B cell (primary cell): ENCODE measurements around the gene KDM5C. TPM values are rescaled to one million over a fixed set of nuclear protein-coding genes. Genes with fewer than 3 reads are reported as not detected.

Experiments
- ATAC-seq: fragments of 200-7000 bp; cut with Tn5 transposase; one replicate; pipeline ENCODE4 v1.10.0; 2021; ENCODE audit warnings: low read depth, mild to moderate bottlenecking, moderate number of reproducible peaks, moderate library complexity
- CTCF ChIA-PET: fragments of 350-600 bp; sonication (Branson Sonifier 250); formaldehyde crosslinking; loops from one replicate; lab custom pipeline; 2021; ENCODE audit warnings: antibody characterized with exemption, inconsistent platforms; lab: Charles Lee
- POLR2A ChIA-PET: fragments of 350-600 bp; sonication (Branson Sonifier 250); formaldehyde crosslinking; loops from one replicate; lab custom pipeline; 2021; ENCODE audit warnings: antibody characterized with exemption; lab: Charles Lee
- DNase-seq: peaks from one replicate; pipeline ENCODE4 v3.0.0; 2013
- H2AFZ ChIP-seq: 2 replicates; pipeline ENCODE4 v1.6.1; 2012; ENCODE audit warnings: mild to moderate bottlenecking, low read depth, low read length; ENCODE audit not compliant: insufficient read depth, poor library complexity, severe bottlenecking
- H3K27ac ChIP-seq, 2 donors: 1 replicate in 1 of 2; 2 replicates in 1 of 2; pipeline ENCODE4 v1.5.1; 2012 to 2013; ENCODE audit warnings: low read length in 2 of 2, mild to moderate bottlenecking in 2 of 2, moderate library complexity in 1 of 2
- H3K27me3 ChIP-seq, 4 experiments: fragments of 200-600 bp in 1 of 4; sonication (generic) in 1 of 4; replicated peaks in 1 of 4; 1 replicate in 2 of 4; 2 replicates in 2 of 4; pipeline versions ENCODE4 v1.6.1 to v1.7.0; 2013 to 2016; ENCODE audit warnings: low read length in 3 of 4, mild to moderate bottlenecking in 2 of 4, mixed read lengths in 1 of 4, moderate library complexity in 1 of 4; ENCODE audit not compliant: insufficient read depth in 4 of 4, control insufficient read depth in 3 of 4; ENCODE audit errors: control extremely low read depth in 1 of 4
- H3K36me3 ChIP-seq, 2 experiments: replicated peaks in 1 of 2; 1 replicate in 1 of 2; 2 replicates in 1 of 2; pipeline versions ENCODE4 v1.6.1 to v1.7.1; 2013; ENCODE audit warnings: low read length in 1 of 2; ENCODE audit not compliant: insufficient read depth in 2 of 2, control insufficient read depth in 1 of 2; ENCODE audit errors: control extremely low read depth in 1 of 2, extremely low read depth in 1 of 2
- H3K4me1 ChIP-seq, 2 donors: fragments of 200-600 bp in 1 of 2; sonication (generic) in 1 of 2; 1 replicate in 1 of 2; 2 replicates in 1 of 2; pipeline versions ENCODE4 v1.5.1 to v1.6.1; 2013 to 2017; ENCODE audit warnings: low read length in 2 of 2; ENCODE audit not compliant: control insufficient read depth in 2 of 2, insufficient read depth in 2 of 2
- H3K4me2 ChIP-seq: replicated peaks from 2 replicates; pipeline ENCODE3; 2012; ENCODE audit warnings: mild to moderate bottlenecking, low read depth, low read length; ENCODE audit not compliant: poor library complexity, severe bottlenecking
- H3K4me3 ChIP-seq, 5 experiments: fragments of 200-600 bp in 1 of 5; sonication (generic) in 1 of 5; 1 replicate in 3 of 5; 2 replicates in 2 of 5; pipeline versions ENCODE4 v1.5.1 to v1.7.0; 2011 to 2016; ENCODE audit warnings: low read length in 4 of 5, mild to moderate bottlenecking in 4 of 5, low read depth in 2 of 5, control low read depth in 1 of 5, moderate library complexity in 1 of 5; ENCODE audit not compliant: insufficient read depth in 1 of 5; ENCODE audit errors: control extremely low read depth in 1 of 5, extremely low read depth in 1 of 5
- H3K79me2 ChIP-seq: fragments of 200-600 bp; sonication (generic); one replicate; pipeline ENCODE4 v1.6.0; 2016; ENCODE audit warnings: low read length; ENCODE audit not compliant: control insufficient read depth, insufficient read depth
- H3K9ac ChIP-seq: fragments of 200-600 bp; sonication (generic); 2 replicates; pipeline ENCODE4 v1.6.1; 2017; ENCODE audit warnings: mild to moderate bottlenecking, low read length, moderate library complexity
- H3K9me3 ChIP-seq, 3 donors: one replicate each; pipeline versions ENCODE4 v1.6.1 to v1.7.1; 2013; ENCODE audit warnings: low read length in 2 of 3; ENCODE audit not compliant: control insufficient read depth in 2 of 3, insufficient read depth in 1 of 3; ENCODE audit errors: control extremely low read depth in 1 of 3
- H4K20me1 ChIP-seq: 2 replicates; pipeline ENCODE4 v1.6.0; 2012; ENCODE audit warnings: mild to moderate bottlenecking, low read length; ENCODE audit not compliant: insufficient read depth, control insufficient read depth, poor library complexity, severe bottlenecking
- H3K27ac Mint-ChIP-seq: one replicate; pipeline ENCODE4 v1.8.0; 2021; ENCODE audit warnings: mixed read lengths
- H3K27me3 Mint-ChIP-seq: one replicate; pipeline ENCODE4 v1.8.0; 2021; ENCODE audit warnings: mixed read lengths
- H3K4me1 Mint-ChIP-seq: one replicate; pipeline ENCODE4 v1.8.0; 2021; ENCODE audit warnings: mixed read lengths
- H3K4me3 Mint-ChIP-seq: one replicate; pipeline ENCODE4 v1.8.0; 2021; ENCODE audit warnings: mixed read lengths
- H3K9me3 Mint-ChIP-seq: one replicate; pipeline ENCODE4 v1.8.0; 2022; ENCODE audit warnings: mixed read lengths; ENCODE audit not compliant: insufficient read depth
- EZH2 ChIP-seq: IDR thresholded peaks from 2 replicates; pipeline ENCODE4 v1.6.1; 2012; ENCODE audit warnings: borderline replicate concordance, low read depth, mild to moderate bottlenecking, moderate library complexity, low read length; ENCODE audit not compliant: insufficient read depth, poor library complexity, severe bottlenecking
- WGBS: methylation state at CpG from one replicate; pipeline ENCODE4 v1.1.5; 2013; ENCODE audit warnings: missing lambda C conversion rate; ENCODE audit not compliant: insufficient coverage; 5-methylcytosine and 5-hydroxymethylcytosine counted together
- intact Hi-C: fragments of 100-400 bp; cut with micrococcal nuclease; formaldehyde crosslinking; loops from one replicate; pipeline ENCODE4 v1.10.0; 2022
- polyA plus RNA-seq: library from polyadenylated mRNA; depleted of rRNA; stranded (reverse); fragments of >200 nt; gene quantifications from 2 replicates; pipeline ENCODE4 v1.2.3, GENCODE V29; 2012
- total RNA-seq, 2 donors: library from RNA; stranded (reverse); fragments of 120-200 nt in 1 of 2; gene quantifications; 1 replicate in 1 of 2; 2 replicates in 1 of 2; pipeline versions ENCODE4 v1.2.3 to v1.2.4, GENCODE V29; 2013 to 2022
- TF ChIP-seq, protein P1 (sequence below): fragments of 200-600 bp; IDR thresholded peaks from one replicate; pipeline ENCODE4 v1.8.0; 2022; ENCODE audit warnings: antibody characterized with exemption, mild to moderate bottlenecking

KDM5C gene
- total and polyA plus RNA-seq, 2 donors (not counting 1 experiment from before 2014, with no cell fraction given), result 116 to 138 TPM

DNA sequence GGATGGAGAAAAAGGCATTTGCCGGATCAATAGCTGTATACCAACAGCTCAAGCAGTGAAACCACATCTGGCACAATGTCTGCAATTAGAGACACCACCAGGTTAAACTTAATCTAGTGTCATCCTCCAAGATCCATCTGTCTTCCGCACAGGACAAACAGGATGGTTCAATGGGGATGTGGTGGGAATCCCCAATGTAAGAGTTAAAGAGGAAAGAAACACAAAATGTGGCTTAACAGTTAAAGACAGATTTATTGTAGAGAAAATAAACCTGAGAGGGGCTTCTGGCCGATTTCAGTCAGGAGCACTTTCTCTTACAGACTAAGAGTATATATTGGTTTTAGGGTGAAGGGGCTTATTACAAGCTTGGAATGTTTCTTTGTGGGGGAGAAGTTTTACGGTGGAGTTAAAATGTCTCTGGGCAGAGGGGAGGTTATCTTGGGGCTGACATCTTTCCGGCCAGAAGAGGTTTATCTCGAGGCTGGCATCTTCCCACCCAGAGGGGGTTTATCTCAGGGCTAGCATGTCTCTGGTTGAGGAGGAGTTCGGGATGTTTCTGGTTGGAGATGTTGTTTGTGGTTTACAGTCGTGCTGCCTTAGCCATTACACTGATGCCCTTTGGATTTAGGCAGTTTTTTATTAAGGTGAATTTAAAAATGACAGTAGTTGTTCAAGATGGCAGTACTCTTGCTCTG, 69.3 kb downstream of the KDM5C start:
- ATAC-seq (no peak), DNase-seq (no peak)
- no peaks in the 10 kb centered on the region for H3K27me3 Mint-ChIP-seq
- H3K36me3 ChIP-seq, result no peaks in the 10 kb centered on the region
- 100% methylated on average over 3 of the region's 8 CpGs for WGBS
- no peak overlapping the region for H3K9ac ChIP-seq
- H4K20me1 ChIP-seq, result no peaks in the 10 kb centered on the region
- H3K27me3 ChIP-seq, result no peaks in the 10 kb centered on the region
- no peak overlapping the region for H3K4me2 ChIP-seq
- ChIA-PET POLR2A (no interaction called here), CTCF (no interaction called here)
- H3K4me1 ChIP-seq, result no peaks in the 10 kb centered on the region
- H3K79me2 ChIP-seq, result no peaks in the 10 kb centered on the region
- no peaks in the 10 kb centered on the region for H3K9me3 ChIP-seq
- peaks cover 2% of the 10 kb centered on the region for H3K4me1 Mint-ChIP-seq
- intact Hi-C loops, result no loop called here
- H3K4me3 Mint-ChIP-seq, result no peak overlapping the region
- H3K27ac ChIP-seq, result no peak overlapping the region
- no peak overlapping the region for H3K27ac Mint-ChIP-seq
- TF ChIP-seq, protein P1, sequence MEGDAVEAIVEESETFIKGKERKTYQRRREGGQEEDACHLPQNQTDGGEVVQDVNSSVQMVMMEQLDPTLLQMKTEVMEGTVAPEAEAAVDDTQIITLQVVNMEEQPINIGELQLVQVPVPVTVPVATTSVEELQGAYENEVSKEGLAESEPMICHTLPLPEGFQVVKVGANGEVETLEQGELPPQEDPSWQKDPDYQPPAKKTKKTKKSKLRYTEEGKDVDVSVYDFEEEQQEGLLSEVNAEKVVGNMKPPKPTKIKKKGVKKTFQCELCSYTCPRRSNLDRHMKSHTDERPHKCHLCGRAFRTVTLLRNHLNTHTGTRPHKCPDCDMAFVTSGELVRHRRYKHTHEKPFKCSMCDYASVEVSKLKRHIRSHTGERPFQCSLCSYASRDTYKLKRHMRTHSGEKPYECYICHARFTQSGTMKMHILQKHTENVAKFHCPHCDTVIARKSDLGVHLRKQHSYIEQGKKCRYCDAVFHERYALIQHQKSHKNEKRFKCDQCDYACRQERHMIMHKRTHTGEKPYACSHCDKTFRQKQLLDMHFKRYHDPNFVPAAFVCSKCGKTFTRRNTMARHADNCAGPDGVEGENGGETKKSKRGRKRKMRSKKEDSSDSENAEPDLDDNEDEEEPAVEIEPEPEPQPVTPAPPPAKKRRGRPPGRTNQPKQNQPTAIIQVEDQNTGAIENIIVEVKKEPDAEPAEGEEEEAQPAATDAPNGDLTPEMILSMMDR, result no peak
- TF ChIP-seq EZH2, result no peak
- no peaks in the 10 kb centered on the region for H3K9me3 Mint-ChIP-seq
- no peak overlapping the region for H3K4me3 ChIP-seq
- no peak overlapping the region for H2AFZ ChIP-seq

DNA sequence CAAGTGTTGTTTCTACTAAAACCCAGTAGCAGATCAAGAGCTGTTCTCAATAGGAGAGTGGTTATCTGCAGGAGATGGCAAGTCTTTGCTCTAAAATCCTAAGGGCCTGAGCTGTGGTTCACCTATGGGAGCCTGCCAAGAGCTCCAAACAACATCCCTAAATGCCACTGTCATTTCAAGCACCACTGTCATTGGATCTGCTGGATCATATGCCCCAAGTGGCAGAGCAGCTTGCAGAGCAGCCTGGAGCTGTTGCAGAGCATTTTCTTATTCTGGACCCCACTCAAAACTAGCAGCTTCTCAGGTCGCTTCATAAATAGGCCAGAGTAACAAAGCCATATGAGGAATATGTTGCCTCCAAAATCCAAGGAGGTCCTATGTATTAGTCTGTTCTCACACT, 71.4 kb downstream of the KDM5C start:
- Histone ChIP-seq H3K4me3 (no peak overlapping the region), H2AFZ (no peak overlapping the region), H3K27ac (no peak overlapping the region), H3K79me2 (no peaks in the 10 kb centered on the region), H3K9ac (no peak overlapping the region), H3K4me2 (no peak overlapping the region), H3K4me1 (no peaks in the 10 kb centered on the region), H3K9me3 (no peaks in the 10 kb centered on the region), H4K20me1 (no peaks in the 10 kb centered on the region), H3K27me3 (no peaks in the 10 kb centered on the region), H3K36me3 (no peaks in the 10 kb centered on the region)
- Mint-ChIP-seq H3K27me3 (no peaks in the 10 kb centered on the region), H3K4me3 (no peak overlapping the region), H3K4me1 (peaks cover 2% of the 10 kb centered on the region), H3K9me3 (no peaks in the 10 kb centered on the region), H3K27ac (no peak overlapping the region)
- TF ChIP-seq, protein P1, result no peak
- no peak for TF ChIP-seq EZH2
- WGBS, result no CpG with 5 or more reads among the region's 1 CpG
- ChIA-PET POLR2A (no interaction called here), CTCF (no interaction called here)
- DNase-seq, result no peak
- intact Hi-C loops, result no loop called here
- ATAC-seq, result no peak
